SK-N-MC (cell line): ENCODE data around the gene FAM25G.

Source experiments
- EZH2 ChIP-seq: fragments of 200-600 bp; sonication (generic); IDR thresholded peaks from one replicate; pipeline ENCODE4 v1.6.1; 2017; ENCODE audit warnings: antibody characterized with exemption
- FOXP2 ChIP-seq: optimal IDR thresholded peaks from 2 replicates; pipeline ENCODE3; 2011; ENCODE audit warnings: mild to moderate bottlenecking, moderate library complexity; ENCODE audit not compliant: insufficient read depth; ENCODE audit errors: extremely low read length, control extremely low read depth
- POLR2AphosphoS5 ChIP-seq: IDR thresholded peaks from 2 replicates; pipeline ENCODE4 v1.6.1; 2012; ENCODE audit warnings: mild to moderate bottlenecking, low read depth, low read length, borderline replicate concordance

DNA sequence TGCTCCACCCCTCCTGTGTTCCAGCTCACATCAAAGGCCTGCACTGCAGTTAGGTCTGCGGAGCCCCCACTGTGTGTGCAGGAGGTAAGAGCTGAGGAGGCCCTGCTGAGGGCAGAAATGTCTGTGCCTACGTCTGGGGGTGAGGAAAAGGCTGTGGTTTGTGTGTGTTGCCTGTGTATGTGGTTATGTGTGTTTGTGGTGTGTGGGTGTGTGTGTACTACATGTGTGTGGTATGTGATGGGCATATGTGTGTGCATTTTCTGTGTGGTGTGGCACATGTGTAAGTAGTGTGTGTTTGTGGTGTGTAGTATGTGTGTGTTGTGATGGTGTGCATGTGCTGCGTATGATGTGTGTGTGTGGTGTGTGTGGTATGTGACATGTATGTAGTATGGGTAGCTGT lies 43.8 kb downstream of the FAM25G start:
- no peak for TF ChIP-seq POLR2AphosphoS5
- no peak for TF ChIP-seq EZH2
- TF ChIP-seq FOXP2: no peak
